Tibial artery (tissue), 4 donors: ENCODE measurements around the gene NUMB.
A peak's percentile ranks its signal among the peaks of the same experiment; 100 is the strongest.

ENCODE experiments used
- DNase-seq, 2 donors: peaks; one replicate each; pipeline ENCODE4 v3.0.0-alpha.2; 2019
- H3K27ac ChIP-seq, 2 donors: fragments of 200-600 bp; sonication (generic) in 1 of 2; 1 replicate in 1 of 2; 2 replicates in 1 of 2; pipeline ENCODE4 v1.5.1; 2018 to 2019; ENCODE audit warnings: mild to moderate bottlenecking in 1 of 2
- H3K27me3 ChIP-seq, 2 donors: fragments of 200-600 bp; sonication (generic) in 1 of 2; one replicate each; pipeline versions ENCODE4 v1.5.1 to v1.6.0; 2016 to 2019
- H3K36me3 ChIP-seq, 3 donors: fragments of 200-600 bp; sonication (generic) in 2 of 3; one replicate each; pipeline ENCODE4 v1.5.1; 2016 to 2019; ENCODE audit warnings: mild to moderate bottlenecking in 2 of 3
- H3K4me1 ChIP-seq, 4 donors: fragments of 200-600 bp; sonication (generic) in 2 of 4; 1 replicate in 3 of 4; 2 replicates in 1 of 4; pipeline ENCODE4 v1.5.1; 2016 to 2019
- H3K4me3 ChIP-seq, 2 donors: fragments of 200-600 bp; sonication (generic) in 1 of 2; 1 replicate in 1 of 2; 2 replicates in 1 of 2; pipeline ENCODE4 v1.5.1; 2018 to 2019; ENCODE audit warnings: mild to moderate bottlenecking in 2 of 2
- H3K9me3 ChIP-seq, 3 donors: fragments of 200-600 bp; sonication (generic) in 1 of 3; one replicate each; pipeline ENCODE4 v1.5.1; 2016 to 2019
- CTCF ChIP-seq, 2 experiments: fragments of 200-600 bp in 1 of 2; fragments of 450-650 bp in 1 of 2; IDR thresholded peaks; one replicate each; pipeline ENCODE4 v1.5.1; 2017 to 2019; ENCODE audit warnings: antibody characterized with exemption in 2 of 2, mild to moderate bottlenecking in 1 of 2, moderate library complexity in 1 of 2
- intact Hi-C: fragments of 100-400 bp; cut with DNase I; formaldehyde crosslinking; loops from one replicate; pipeline ENCODE4 v1.15.0; 2023; ENCODE audit warnings: low total_unique reads

Gene NUMB

GRCh38 chr14:73231981-73232851 lies 226.1 kb downstream of the NUMB start:
- intact Hi-C loops: no loop called here
- TF ChIP-seq CTCF (IDR thresholded peaks at IDR 0.05): no peak
- Histone ChIP-seq H3K4me3 (no peak overlapping the region), H3K27ac (no peak overlapping the region), H3K4me1 (peaks cover 0 to 16% (median 10%) of the 10 kb centered on the region in 4 donors), H3K9me3 (no peaks in the 10 kb centered on the region), H3K27me3 (peaks cover 0 to 36% of the 10 kb centered on the region in 2 donors), H3K36me3 (no peaks in the 10 kb centered on the region)
- no peak for DNase-seq

DNA sequence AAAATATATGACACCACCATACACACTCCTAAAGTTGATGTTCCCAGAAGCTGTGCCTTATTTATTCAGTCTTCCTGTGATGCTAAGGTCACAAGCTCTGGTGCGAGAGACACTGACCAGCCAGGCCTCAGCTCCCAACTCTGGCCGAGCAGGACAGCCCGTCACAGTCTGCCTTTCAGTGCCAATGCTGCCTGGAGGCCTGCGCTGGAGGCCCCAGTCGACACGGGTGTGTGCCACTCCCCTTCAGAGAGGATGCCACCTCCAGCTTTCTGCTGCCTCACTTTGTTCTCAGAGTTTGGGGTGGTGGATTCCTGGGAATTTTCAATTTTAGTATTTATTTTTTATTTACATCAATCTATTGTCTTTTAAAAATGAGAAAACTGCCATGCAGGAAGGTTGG lies 228.3 kb downstream of the NUMB start:
- Histone ChIP-seq H3K36me3 (peaks cover 0 to 6% (median 0%) of the 10 kb centered on the region in 3 donors), H3K27me3 (peaks cover 0 to 19% of the 10 kb centered on the region in 2 donors), H3K27ac (no peak overlapping the region), H3K4me1 (peaks cover 0 to 12% (median 9%) of the 10 kb centered on the region in 4 donors), H3K9me3 (no peaks in the 10 kb centered on the region), H3K4me3 (no peak overlapping the region)
- no peak for TF ChIP-seq CTCF (IDR thresholded peaks at IDR 0.05)
- intact Hi-C loops: no loop called here
- DNase-seq: no peak

- Histone ChIP-seq H3K4me1 (peaks cover 0 to 12% (median 9%) of the 10 kb centered on the region in 4 donors), H3K27me3 (peaks cover 0 to 3% of the 10 kb centered on the region in 2 donors), H3K4me3 (no peak overlapping the region), H3K36me3 (peaks cover 0 to 16% (median 0%) of the 10 kb centered on the region in 3 donors), H3K9me3 (no peaks in the 10 kb centered on the region), H3K27ac (peak overlapping the region in 1 of 2 donors; percentile 32)
- intact Hi-C loops: no loop called here
- TF ChIP-seq CTCF (IDR thresholded peaks at IDR 0.05): no peak
- peak in 1 of 2 donors; percentile 60 for DNase-seq
Measured at GRCh38 chr14:73227812-73228781, 230.2 kb downstream of the NUMB start.

DNA sequence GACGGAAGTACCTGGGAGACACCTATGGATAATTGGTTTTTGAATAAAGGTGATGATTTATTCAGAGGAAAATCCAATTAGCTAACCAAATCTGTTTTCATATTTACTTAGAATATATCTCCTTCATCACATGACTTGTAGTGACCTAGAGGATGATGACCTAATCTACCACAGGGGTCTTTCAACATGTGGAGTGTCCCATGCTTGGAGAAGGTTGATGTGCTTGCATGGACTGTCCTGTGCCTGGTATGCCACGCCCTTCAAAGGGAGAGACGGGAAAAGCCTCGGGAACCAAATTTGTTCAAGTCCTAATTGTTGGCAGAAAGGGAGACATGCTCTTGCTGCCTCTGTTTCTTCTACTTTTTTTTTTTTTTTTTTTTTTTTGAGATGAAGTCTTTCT lies 232.8 kb downstream of the NUMB start:
- Histone ChIP-seq H3K4me1 (peaks cover 0 to 12% (median 9%) of the 10 kb centered on the region in 4 donors), H3K4me3 (no peak overlapping the region), H3K27ac (no peak overlapping the region), H3K27me3 (no peaks in the 10 kb centered on the region), H3K36me3 (peaks cover 0 to 22% (median 5%) of the 10 kb centered on the region in 3 donors), H3K9me3 (no peaks in the 10 kb centered on the region)
- no peak for TF ChIP-seq CTCF (IDR thresholded peaks at IDR 0.05)
- intact Hi-C loops: no loop called here
- no peak for DNase-seq
